NCI-H2196 treated with DMSO at 0.1 percent for 48 hours (cell line): ENCODE results near the gene POLD2.

Experiments used
- DNase-seq: peaks from one replicate; lab custom pipeline; 2025; ENCODE audit not compliant: unreplicated experiment; lab: John Stamatoyannopoulos, UW

The POLD2 gene

GRCh38 chr7:44152971-44153947, 29.9 kb upstream of the POLD2 start:
- peak; percentile 39 for DNase-seq

- no peak for DNase-seq
Observed at GRCh38 chr7:44151956-44152355, 28.6 kb upstream of the POLD2 start.

- DNase-seq, result no peak
Observed at GRCh38 chr7:44150966-44151941, 27.9 kb upstream of the POLD2 start.

- DNase-seq, result no peak
Observed at GRCh38 chr7:44150466-44150832, 27.1 kb upstream of the POLD2 start.

- no peak for DNase-seq
Observed at GRCh38 chr7:44149571-44150465, 26.5 kb upstream of the POLD2 start.

GRCh38 chr7:44148961-44149536, 25.7 kb upstream of the POLD2 start:
- DNase-seq, result no peak

- DNase-seq, result no peak
Observed at GRCh38 chr7:44148166-44148565, 24.8 kb upstream of the POLD2 start.

- no peak for DNase-seq
Observed at GRCh38 chr7:44147026-44147991, 24.0 kb upstream of the POLD2 start.

GRCh38 chr7:44145969-44146911, 22.9 kb upstream of the POLD2 start:
- no peak for DNase-seq

GRCh38 chr7:44145479-44145968, 22.2 kb upstream of the POLD2 start:
- DNase-seq, result no peak

- no peak for DNase-seq
Observed at GRCh38 chr7:44144968-44145478, 21.7 kb upstream of the POLD2 start.

- DNase-seq, result no peak
Observed at GRCh38 chr7:44144426-44144967, 21.1 kb upstream of the POLD2 start.

GRCh38 chr7:44143646-44144250, 20.4 kb upstream of the POLD2 start:
- no peak for DNase-seq

GRCh38 chr7:44142028-44142427, 18.7 kb upstream of the POLD2 start:
- DNase-seq, result no peak

- DNase-seq, result no peak
Observed at GRCh38 chr7:44141221-44141850, 18.0 kb upstream of the POLD2 start, which contains the start of gene MYL7. Gene MYL7 (minus strand): TSS chr7:44141332. CDS start chr7:44141305, 27 bp downstream.

GRCh38 chr7:44140341-44140740, 17.0 kb upstream of the POLD2 start:
- no peak for DNase-seq
